ENCODE results near the gene SLC26A5.

The SLC26A5 gene

DNA sequence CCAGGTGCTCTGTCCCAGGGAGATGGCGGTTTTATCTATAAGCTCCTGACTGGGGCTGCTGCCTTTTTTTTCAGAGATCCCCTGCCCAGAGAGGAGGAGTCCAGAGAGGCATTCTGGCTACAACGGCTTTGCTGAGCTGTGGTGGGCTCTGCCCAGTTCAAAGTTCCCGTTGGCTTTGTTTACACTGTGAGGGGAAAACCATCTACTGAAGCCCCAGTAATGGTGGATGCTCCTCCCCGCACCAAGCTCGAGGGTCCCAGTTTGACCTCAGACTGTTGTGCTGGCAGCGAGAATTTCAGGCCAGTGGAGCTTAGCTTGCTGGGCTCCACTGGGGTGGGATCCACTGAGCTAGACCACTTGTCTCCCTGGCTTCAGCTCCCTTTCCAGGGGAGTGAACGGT lies 16.4 kb upstream of the SLC26A5 start:
- no peak for TF ChIP-seq CTCF (conservative IDR thresholded peaks at IDR 0.05; ENCODE audit: low read depth, low read length)
- DNase-seq (ENCODE audit: low read depth): no peak
- H3K4me3 ChIP-seq (ENCODE audit: low read length): no peak overlapping the region

DNA sequence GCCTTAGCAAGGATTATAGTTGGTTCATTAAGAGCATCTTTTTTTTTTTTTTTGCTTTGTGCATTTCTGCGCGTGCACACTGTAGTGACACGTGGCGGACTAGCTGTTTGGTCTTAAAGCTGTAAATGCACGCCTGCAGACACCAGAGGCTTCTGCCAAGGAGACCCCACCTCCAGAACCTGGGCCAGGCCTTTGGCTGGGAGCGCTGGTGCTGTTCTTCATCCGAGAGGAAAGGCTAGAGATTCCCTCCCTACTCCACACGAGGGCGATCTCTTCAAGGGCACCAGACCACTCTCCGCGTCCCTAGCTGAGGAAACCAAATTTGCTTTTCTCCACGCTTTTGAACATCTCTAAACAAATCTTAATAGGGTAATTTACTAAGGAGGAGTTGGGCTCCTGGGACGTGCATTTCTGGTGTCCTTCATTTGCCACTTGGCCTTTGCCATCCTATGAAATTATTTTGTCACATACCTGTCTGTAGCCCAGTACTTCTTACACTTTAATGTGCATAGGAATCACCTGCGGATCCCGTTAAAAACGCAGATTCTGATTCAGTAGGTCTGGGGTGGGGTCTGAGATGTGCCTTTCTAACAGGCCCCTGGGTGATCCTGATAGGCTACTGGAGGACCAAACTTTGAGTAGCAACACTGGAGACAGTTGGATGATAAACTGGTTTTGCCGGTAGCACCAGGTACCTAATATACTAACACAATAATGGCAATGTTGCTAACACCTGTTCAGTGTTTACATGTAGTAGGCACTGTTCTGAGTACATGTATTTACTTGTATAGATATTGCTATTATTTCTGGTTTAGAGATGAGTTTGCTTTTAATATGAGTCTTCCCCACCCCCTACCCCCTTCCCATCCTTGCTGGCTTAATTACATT lies 1.3 kb upstream of the SLC26A5 start:
- peak; percentile 10 for DNase-seq (ENCODE audit: low read depth)
- no peak overlapping the region for H3K4me3 ChIP-seq (ENCODE audit: low read length)
- peak; percentile 92 for TF ChIP-seq CTCF (conservative IDR thresholded peaks at IDR 0.05; ENCODE audit: low read depth, low read length)

DNA sequence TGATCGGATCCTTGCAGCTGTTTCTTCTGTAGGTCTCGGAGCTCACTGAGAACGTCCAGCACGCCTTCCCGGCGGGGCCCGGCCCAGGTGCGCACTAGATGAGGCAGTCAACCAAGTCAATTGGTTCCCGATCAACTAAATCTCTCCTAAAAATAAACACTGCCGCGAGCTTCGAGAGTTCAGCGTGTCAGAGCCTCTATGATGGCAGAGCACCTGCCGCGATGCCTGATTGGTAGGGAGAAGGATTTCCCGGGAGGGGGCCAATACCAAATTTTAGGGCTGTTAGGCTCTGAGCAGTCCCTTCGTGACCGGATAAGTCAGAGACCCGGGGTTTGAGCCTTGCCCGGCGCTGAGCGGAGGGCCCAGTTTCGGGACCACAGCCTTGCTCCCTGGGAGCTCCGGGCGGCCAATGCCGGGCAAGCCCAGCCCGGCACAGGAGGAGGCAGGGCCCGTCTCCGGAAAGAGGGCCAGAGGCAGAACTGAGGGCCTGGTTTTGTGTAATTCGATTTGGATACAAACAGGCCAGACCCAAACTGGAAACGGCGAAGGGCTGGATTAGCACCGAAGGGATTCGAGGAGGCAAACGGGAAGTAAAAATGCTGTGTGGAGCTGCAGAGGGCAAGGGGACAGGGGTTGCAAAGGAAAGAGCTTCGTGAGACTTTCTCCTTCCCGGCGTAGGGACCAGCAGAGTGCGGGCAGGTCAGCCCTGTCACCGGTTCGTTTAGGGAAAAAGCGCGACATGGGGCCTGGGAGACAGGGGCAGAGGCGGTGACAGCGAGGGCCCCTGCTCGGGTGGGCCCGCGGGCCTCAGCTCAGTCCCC lies 569 bp downstream of the SLC26A5 start:
- peak overlapping the region; percentile 41 for H3K4me3 ChIP-seq (ENCODE audit: low read length)
- no peak for DNase-seq (ENCODE audit: low read depth)
- TF ChIP-seq CTCF (conservative IDR thresholded peaks at IDR 0.05; ENCODE audit: low read depth, low read length): no peak

DNA sequence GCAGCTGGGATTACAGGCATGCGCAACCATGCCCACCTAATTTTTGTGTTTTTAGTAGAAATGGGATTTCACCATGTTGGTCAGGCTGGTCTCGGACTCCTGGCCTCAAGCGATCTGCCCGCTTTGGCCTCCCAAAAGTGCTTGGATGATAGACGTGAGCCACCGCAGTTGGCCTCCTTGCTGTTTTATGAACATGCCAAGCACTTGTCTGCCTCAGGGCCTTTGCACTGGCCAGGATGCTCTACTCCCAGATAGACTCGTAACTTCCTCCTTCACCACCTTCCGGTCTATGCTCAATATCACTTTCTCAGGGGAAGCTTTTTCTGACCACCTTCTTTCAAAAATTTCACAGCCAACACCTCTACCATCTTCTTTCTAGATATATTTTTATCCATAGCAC lies 6.3 kb downstream of the SLC26A5 start:
- TF ChIP-seq CTCF (conservative IDR thresholded peaks at IDR 0.05; ENCODE audit: low read depth, low read length): no peak
- H3K4me3 ChIP-seq (ENCODE audit: low read length): no peak overlapping the region
- no peak for DNase-seq (ENCODE audit: low read depth)

- H3K4me3 ChIP-seq (ENCODE audit: low read length): no peak overlapping the region
- no peak for DNase-seq (ENCODE audit: low read depth)
- TF ChIP-seq CTCF (conservative IDR thresholded peaks at IDR 0.05; ENCODE audit: low read depth, low read length): no peak
These were observed 8.4 kb downstream of the SLC26A5 start for GRCh38 chr7:103437623-103438022.

GRCh38 chr7:103432712-103433111 lies 13.3 kb downstream of the SLC26A5 start:
- no peak overlapping the region for H3K4me3 ChIP-seq (ENCODE audit: low read length)
- DNase-seq (ENCODE audit: low read depth): no peak
- no peak for TF ChIP-seq CTCF (conservative IDR thresholded peaks at IDR 0.05; ENCODE audit: low read depth, low read length)
